ENCODE measurements around the gene TMEM170B.
A peak's percentile ranks its signal among the peaks of the same experiment; 100 is the strongest.

The TMEM170B gene

DNA sequence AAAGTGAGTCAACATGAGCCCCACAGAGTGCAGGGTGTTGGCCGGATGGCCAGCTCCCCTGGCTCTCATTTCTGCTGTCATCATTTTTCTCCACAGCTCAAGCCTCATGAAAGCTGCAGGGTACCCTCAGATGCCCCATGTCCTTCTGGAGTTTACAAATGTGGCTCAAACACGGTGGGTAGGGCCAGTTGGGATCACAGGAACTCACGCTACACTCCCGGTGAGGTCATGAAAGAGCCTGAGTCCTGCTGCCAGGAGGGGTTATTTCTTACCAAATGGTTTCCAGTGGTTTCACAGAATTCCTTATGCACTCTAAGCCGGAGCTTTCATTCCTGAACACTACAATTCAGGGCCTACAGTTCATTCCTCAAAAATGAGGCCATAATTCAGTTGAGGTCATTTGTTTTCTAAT is 78.7 kb downstream of the TMEM170B start:
- H3K9me2 ChIP-seq (replicated peaks; ENCODE audit: insufficient read depth, low read length): no peaks in the 10 kb centered on the region
- no peaks in the 10 kb centered on the region for H3K36me3 ChIP-seq (replicated peaks; ENCODE audit: insufficient read depth, low read length)
- H3K4me3 ChIP-seq (ENCODE audit: low read length): no peak overlapping the region
- H4K20me1 ChIP-seq (ENCODE audit: insufficient read depth, low read length): no peaks in the 10 kb centered on the region
- H3F3A ChIP-seq (ENCODE audit: insufficient read depth, low read length): no peaks in the 10 kb centered on the region
- no peak for TF ChIP-seq EZH2 (optimal IDR thresholded peaks at IDR 0.05; ENCODE audit: low read depth, low read length)
- no peak for TF ChIP-seq CTCF (IDR thresholded peaks at IDR 0.05; ENCODE audit: low read length)
- TF ChIP-seq EZH2phosphoT487 (IDR thresholded peaks at IDR 0.05; ENCODE audit: low read length): no peak
- H3K79me2 ChIP-seq (ENCODE audit: low read length): no peaks in the 10 kb centered on the region
- no peak for DNase-seq
- H3K9me3 ChIP-seq (replicated peaks; ENCODE audit: insufficient read depth, low read length): no peaks in the 10 kb centered on the region
- no peak overlapping the region for H3K4me2 ChIP-seq (ENCODE audit: low read depth, low read length)
- H3K9ac ChIP-seq (ENCODE audit: low read length): no peak overlapping the region
- H3K27ac ChIP-seq (ENCODE audit: low read length): no peak overlapping the region
- H3K4me1 ChIP-seq (ENCODE audit: low read length): no peaks in the 10 kb centered on the region
- no peaks in the 10 kb centered on the region for H3K27me3 ChIP-seq (replicated peaks; ENCODE audit: insufficient read depth, low read length)
- H2AFZ ChIP-seq (ENCODE audit: low read length): no peak overlapping the region

DNA sequence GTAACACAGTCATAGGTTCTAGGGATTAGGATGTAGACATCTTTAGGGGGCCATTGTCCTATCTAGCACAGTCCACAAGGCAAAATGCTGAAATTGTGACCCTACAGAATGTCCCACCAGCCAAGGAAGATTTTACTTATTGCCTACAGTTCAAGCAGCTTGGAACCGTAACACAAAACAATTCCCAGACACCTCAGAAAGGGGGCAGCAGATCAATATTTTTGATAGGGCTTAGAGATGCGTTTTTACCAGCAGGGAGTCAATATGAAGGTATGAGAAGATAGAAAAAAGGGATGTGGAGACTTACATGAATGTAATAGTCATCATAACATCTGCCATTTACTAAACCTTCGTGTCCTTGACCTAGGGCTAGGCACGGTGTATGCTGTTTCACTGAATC is 81.0 kb downstream of the TMEM170B start:
- Histone ChIP-seq H3K4me2 (ENCODE audit: low read depth, low read length) (no peak overlapping the region), H3K9ac (ENCODE audit: low read length) (no peak overlapping the region), H3K27me3 (replicated peaks; ENCODE audit: insufficient read depth, low read length) (no peaks in the 10 kb centered on the region), H3K36me3 (replicated peaks; ENCODE audit: insufficient read depth, low read length) (no peaks in the 10 kb centered on the region), H3K27ac (ENCODE audit: low read length) (no peak overlapping the region), H3K9me2 (replicated peaks; ENCODE audit: insufficient read depth, low read length) (no peaks in the 10 kb centered on the region), H4K20me1 (ENCODE audit: insufficient read depth, low read length) (no peaks in the 10 kb centered on the region), H2AFZ (ENCODE audit: low read length) (no peak overlapping the region), H3K79me2 (ENCODE audit: low read length) (no peaks in the 10 kb centered on the region), H3K4me1 (ENCODE audit: low read length) (no peaks in the 10 kb centered on the region), H3F3A (ENCODE audit: insufficient read depth, low read length) (no peaks in the 10 kb centered on the region), H3K9me3 (replicated peaks; ENCODE audit: insufficient read depth, low read length) (no peaks in the 10 kb centered on the region), H3K4me3 (ENCODE audit: low read length) (no peak overlapping the region)
- TF ChIP-seq EZH2phosphoT487 (IDR thresholded peaks at IDR 0.05; ENCODE audit: low read length) (no peak), CTCF (IDR thresholded peaks at IDR 0.05; ENCODE audit: low read length) (peak; percentile 19; the same call in 1 of the 2 replicates), EZH2 (optimal IDR thresholded peaks at IDR 0.05; ENCODE audit: low read depth, low read length) (no peak)
- no peak for DNase-seq

GRCh38 chr6:11621119-11621518 is 83.6 kb downstream of the TMEM170B start:
- H3K4me3 ChIP-seq (ENCODE audit: low read length): no peak overlapping the region
- H3K27ac ChIP-seq (ENCODE audit: low read length): no peak overlapping the region
- H3K79me2 ChIP-seq (ENCODE audit: low read length): no peaks in the 10 kb centered on the region
- H3K4me2 ChIP-seq (ENCODE audit: low read depth, low read length): no peak overlapping the region
- no peaks in the 10 kb centered on the region for H3K36me3 ChIP-seq (replicated peaks; ENCODE audit: insufficient read depth, low read length)
- H3K4me1 ChIP-seq (ENCODE audit: low read length): no peaks in the 10 kb centered on the region
- no peaks in the 10 kb centered on the region for H3F3A ChIP-seq (ENCODE audit: insufficient read depth, low read length)
- no peaks in the 10 kb centered on the region for H3K9me2 ChIP-seq (replicated peaks; ENCODE audit: insufficient read depth, low read length)
- H3K9me3 ChIP-seq (replicated peaks; ENCODE audit: insufficient read depth, low read length): no peaks in the 10 kb centered on the region
- no peaks in the 10 kb centered on the region for H4K20me1 ChIP-seq (ENCODE audit: insufficient read depth, low read length)
- TF ChIP-seq EZH2 (optimal IDR thresholded peaks at IDR 0.05; ENCODE audit: low read depth, low read length) (no peak), EZH2phosphoT487 (IDR thresholded peaks at IDR 0.05; ENCODE audit: low read length) (no peak), CTCF (IDR thresholded peaks at IDR 0.05; ENCODE audit: low read length) (no peak)
- no peaks in the 10 kb centered on the region for H3K27me3 ChIP-seq (replicated peaks; ENCODE audit: insufficient read depth, low read length)
- no peak overlapping the region for H3K9ac ChIP-seq (ENCODE audit: low read length)
- DNase-seq: no peak
- no peak overlapping the region for H2AFZ ChIP-seq (ENCODE audit: low read length)
